ENCODE results near the gene ZNF264. TPM values are rescaled to one million over a fixed set of nuclear protein-coding genes. Genes with fewer than 3 reads are reported as not detected.

Gene ZNF264
- total RNA-seq (10 to 100 TPM; 31.5 to 65.9 (median 44.3) TPM), polyA plus RNA-seq (10 to 100 TPM; 25.6 to 26.9 TPM), total RNA-seq (57.2 reads per million, percentile 74 among the genes with 10 or more reads in this experiment)

GRCh38 chr19:57191141-57192076 is at the start of gene ZNF264:
Gene ZNF264 (plus strand): TSS chr19:57191500. CDS start chr19:57191914, 414 bp downstream.
- peak within 1 kb of the TSS; percentile 95 for H3K4me3 ChIP-seq (ENCODE audit: low read length)
- peak within 1 kb of the TSS; percentile 92 to 97 (median 95) for H3K27ac Mint-ChIP-seq
- POLR2A ChIA-PET, result interaction anchor here (0.5 to 1.4 kb wide), 7 partner anchors 10 to 1250 kb away, joined by 3 to 7 read pairs (median 3); partner anchors contain the start of genes ZNF460 and ZNF805
- intact Hi-C loops (cut with micrococcal nuclease), result loop anchor here (1.0 to 5.0 kb wide), 7 partner anchors 49 to 594 kb away; partner anchors contain the start of genes TRAPPC2B (in 2 of the 2), ZNF460 (in 2 of the 2), ZNF543 (in 2 of the 2) and ZNF547 (in 2 of the 2)
- peaks cover 44 to 66% (median 61%) of the 10 kb centered on the region in 5 donors for H3K36me3 Mint-ChIP-seq
- peaks cover 0 to 14% (median 0%) of the 10 kb centered on the region in 3 experiments for H3K9me3 ChIP-seq (ENCODE audit: control insufficient read depth in 2 of 3, low read length in 3 of 3)
- peak; percentile 98 for ATAC-seq
- no peaks in the 10 kb centered on the region for H3K27me3 ChIP-seq (ENCODE audit: control insufficient read depth in 2 of 2, insufficient read depth in 2 of 2, low read length in 2 of 2)
- CTCF ChIA-PET, result no interaction called here
- DNase-seq, result peak; percentile 79 to 90 (median 86)
- H3K4me1 Mint-ChIP-seq, result peaks cover 20 to 40% (median 35%) of the 10 kb centered on the region in 7 donors
- H3K36me3 ChIP-seq (ENCODE audit: control insufficient read depth in 2 of 3, insufficient read depth in 3 of 3, low read length in 3 of 3), result peaks cover 0 to 45% (median 23%) of the 10 kb centered on the region in 3 experiments
- H3K9me3 Mint-ChIP-seq, result peaks cover 15 to 90% (median 47%) of the 10 kb centered on the region in 11 donors
- peak within 1 kb of the TSS; percentile 85 for H3K27ac ChIP-seq (ENCODE audit: low read depth, low read length)
- H3K4me3 Mint-ChIP-seq, result peak within 1 kb of the TSS; percentile 90 to 97 (median 94)
- H3K27me3 Mint-ChIP-seq, result peaks cover 0 to 11% (median 6%) of the 10 kb centered on the region in 5 donors
- H3K4me1 ChIP-seq (ENCODE audit: control insufficient read depth in 2 of 2, insufficient read depth in 2 of 2, low read length in 2 of 2), result peaks cover 11 to 22% of the 10 kb centered on the region in 2 donors

GRCh38 chr19:57141699-57142098 is 49.6 kb upstream of the ZNF264 start:
- H3K4me1 ChIP-seq (ENCODE audit: control insufficient read depth in 2 of 2, insufficient read depth in 2 of 2, low read length in 2 of 2), result no peaks in the 10 kb centered on the region
- Mint-ChIP-seq H3K36me3 (peaks cover 0 to 21% (median 2%) of the 10 kb centered on the region in 5 donors), H3K27me3 (peaks cover 0 to 6% (median 0%) of the 10 kb centered on the region in 5 donors), H3K4me3 (no peak overlapping the region), H3K9me3 (peaks cover 4 to 78% (median 33%) of the 10 kb centered on the region in 11 donors), H3K27ac (no peak overlapping the region), H3K4me1 (no peaks in the 10 kb centered on the region)
- H3K27me3 ChIP-seq (ENCODE audit: control insufficient read depth in 2 of 2, insufficient read depth in 2 of 2, low read length in 2 of 2), result no peaks in the 10 kb centered on the region
- ChIA-PET POLR2A (no interaction called here), CTCF (no interaction called here)
- ATAC-seq, result no peak
- intact Hi-C loops (cut with micrococcal nuclease), result no loop called here
- H3K27ac ChIP-seq (ENCODE audit: low read depth, low read length), result no peak overlapping the region
- DNase-seq, result no peak
- no peaks in the 10 kb centered on the region for H3K36me3 ChIP-seq (ENCODE audit: control insufficient read depth in 2 of 3, insufficient read depth in 3 of 3, low read length in 3 of 3)
- no peak overlapping the region for H3K4me3 ChIP-seq (ENCODE audit: low read length)
- peaks cover 0 to 12% (median 0%) of the 10 kb centered on the region in 3 experiments for H3K9me3 ChIP-seq (ENCODE audit: control insufficient read depth in 2 of 3, low read length in 3 of 3)

GRCh38 chr19:57152921-57153320 is 38.4 kb upstream of the ZNF264 start:
- Mint-ChIP-seq H3K9me3 (peaks cover 6 to 77% (median 41%) of the 10 kb centered on the region in 11 donors), H3K27ac (no peak overlapping the region), H3K4me3 (no peak overlapping the region), H3K36me3 (peaks cover 0 to 12% (median 0%) of the 10 kb centered on the region in 5 donors), H3K4me1 (no peaks in the 10 kb centered on the region), H3K27me3 (no peaks in the 10 kb centered on the region)
- CTCF ChIA-PET, result no interaction called here
- POLR2A ChIA-PET, result no interaction called here
- no peaks in the 10 kb centered on the region for H3K4me1 ChIP-seq (ENCODE audit: control insufficient read depth in 2 of 2, insufficient read depth in 2 of 2, low read length in 2 of 2)
- DNase-seq (no peak), ATAC-seq (no peak)
- H3K4me3 ChIP-seq (ENCODE audit: low read length), result no peak overlapping the region
- no peaks in the 10 kb centered on the region for H3K27me3 ChIP-seq (ENCODE audit: control insufficient read depth in 2 of 2, insufficient read depth in 2 of 2, low read length in 2 of 2)
- no peaks in the 10 kb centered on the region for H3K36me3 ChIP-seq (ENCODE audit: control insufficient read depth in 2 of 3, insufficient read depth in 3 of 3, low read length in 3 of 3)
- H3K9me3 ChIP-seq (ENCODE audit: control insufficient read depth in 2 of 3, low read length in 3 of 3), result peaks cover 0 to 13% (median 0%) of the 10 kb centered on the region in 3 experiments
- no peak overlapping the region for H3K27ac ChIP-seq (ENCODE audit: low read depth, low read length)
- intact Hi-C loops (cut with micrococcal nuclease), result no loop called here

- peaks cover 3 to 19% (median 12%) of the 10 kb centered on the region in 5 donors for H3K36me3 Mint-ChIP-seq
- no peak overlapping the region for H3K4me3 ChIP-seq (ENCODE audit: low read length)
- ATAC-seq, result no peak
- POLR2A ChIA-PET, result no interaction called here
- H3K4me3 Mint-ChIP-seq, result no peak overlapping the region
- H3K9me3 Mint-ChIP-seq, result peaks cover 5 to 78% (median 37%) of the 10 kb centered on the region in 11 donors
- H3K4me1 Mint-ChIP-seq, result no peaks in the 10 kb centered on the region
- no peaks in the 10 kb centered on the region for H3K4me1 ChIP-seq (ENCODE audit: control insufficient read depth in 2 of 2, insufficient read depth in 2 of 2, low read length in 2 of 2)
- H3K27me3 Mint-ChIP-seq, result peaks cover 0 to 4% (median 4%) of the 10 kb centered on the region in 5 donors
- no peak overlapping the region for H3K27ac Mint-ChIP-seq
- no peaks in the 10 kb centered on the region for H3K36me3 ChIP-seq (ENCODE audit: control insufficient read depth in 2 of 3, insufficient read depth in 3 of 3, low read length in 3 of 3)
- CTCF ChIA-PET, result no interaction called here
- intact Hi-C loops (cut with micrococcal nuclease), result no loop called here
- no peaks in the 10 kb centered on the region for H3K27me3 ChIP-seq (ENCODE audit: control insufficient read depth in 2 of 2, insufficient read depth in 2 of 2, low read length in 2 of 2)
- no peak for DNase-seq
- H3K9me3 ChIP-seq (ENCODE audit: control insufficient read depth in 2 of 3, low read length in 3 of 3), result peaks cover 0 to 7% (median 0%) of the 10 kb centered on the region in 3 experiments
- H3K27ac ChIP-seq (ENCODE audit: low read depth, low read length), result no peak overlapping the region
Measured at GRCh38 chr19:57161985-57162539, 29.2 kb upstream of the ZNF264 start.

DNA sequence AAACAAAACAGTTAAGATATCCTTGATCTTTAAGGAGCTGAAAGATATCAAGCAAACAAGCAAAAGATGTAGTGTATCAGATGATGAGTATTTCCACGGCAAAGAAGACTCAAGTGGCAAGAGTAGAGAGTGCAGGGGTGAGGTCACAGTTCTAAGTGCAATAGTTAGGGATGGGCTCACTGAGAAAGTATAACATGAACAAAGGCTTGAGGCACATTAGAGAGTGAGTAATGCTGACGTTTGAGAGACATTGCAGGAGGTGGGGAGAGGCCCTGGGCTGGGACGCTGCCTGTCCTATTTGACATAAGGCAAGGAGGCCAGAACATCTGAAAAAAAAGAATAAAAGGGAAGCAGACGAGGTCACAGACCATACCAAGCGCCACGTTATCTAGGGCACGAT is 25.5 kb upstream of the ZNF264 start:
- CTCF ChIA-PET, result no interaction called here
- H3K36me3 Mint-ChIP-seq, result peaks cover 2 to 30% (median 7%) of the 10 kb centered on the region in 5 donors

GRCh38 chr19:57167385-57167784 is 23.9 kb upstream of the ZNF264 start, which contains the start of gene DUXA:
Gene DUXA (minus strand): TSS chr19:57167485. CDS start chr19:57167443, 42 bp downstream.
- H3K27me3 ChIP-seq (ENCODE audit: control insufficient read depth in 2 of 2, insufficient read depth in 2 of 2, low read length in 2 of 2), result no peaks in the 10 kb centered on the region
- no peak for ATAC-seq

More for the DNA sequence above, 25.5 kb upstream of the ZNF264 start:
- DNase-seq, result no peak
- no peaks in the 10 kb centered on the region for H3K4me1 Mint-ChIP-seq
- Histone ChIP-seq H3K4me3 (ENCODE audit: low read length) (no peak overlapping the region), H3K27ac (ENCODE audit: low read depth, low read length) (no peak overlapping the region), H3K27me3 (ENCODE audit: control insufficient read depth in 2 of 2, insufficient read depth in 2 of 2, low read length in 2 of 2) (no peaks in the 10 kb centered on the region), H3K9me3 (ENCODE audit: control insufficient read depth in 2 of 3, low read length in 3 of 3) (no peaks in the 10 kb centered on the region), H3K4me1 (ENCODE audit: control insufficient read depth in 2 of 2, insufficient read depth in 2 of 2, low read length in 2 of 2) (no peaks in the 10 kb centered on the region), H3K36me3 (ENCODE audit: control insufficient read depth in 2 of 3, insufficient read depth in 3 of 3, low read length in 3 of 3) (no peaks in the 10 kb centered on the region)
- H3K27me3 Mint-ChIP-seq, result peaks cover 0 to 15% (median 4%) of the 10 kb centered on the region in 5 donors
- no peak overlapping the region for H3K27ac Mint-ChIP-seq
- H3K9me3 Mint-ChIP-seq, result peaks cover 5 to 72% (median 31%) of the 10 kb centered on the region in 11 donors
- H3K4me3 Mint-ChIP-seq, result no peak overlapping the region
- no peak for ATAC-seq
- intact Hi-C loops (cut with micrococcal nuclease), result no loop called here
- POLR2A ChIA-PET, result no interaction called here

More at GRCh38 chr19:57167385-57167784, 23.9 kb upstream of the ZNF264 start, which contains the start of gene DUXA:
- Mint-ChIP-seq H3K27ac (no peak within 1 kb of the TSS), H3K9me3 (peaks cover 9 to 72% (median 34%) of the 10 kb centered on the region in 11 donors), H3K4me3 (no peak within 1 kb of the TSS), H3K27me3 (peaks cover 0 to 21% (median 7%) of the 10 kb centered on the region in 5 donors), H3K4me1 (peaks cover 1 to 9% (median 6%) of the 10 kb centered on the region in 7 donors), H3K36me3 (peaks cover 5 to 36% (median 10%) of the 10 kb centered on the region in 5 donors)
- H3K4me3 ChIP-seq (ENCODE audit: low read length), result no peak within 1 kb of the TSS
- ChIA-PET POLR2A (interaction anchor here (0.7 kb wide), 1 partner anchor 916 kb away, joined by 3 read pairs; no protein-coding TSS in a partner anchor), CTCF (no interaction called here)
- intact Hi-C loops (cut with micrococcal nuclease), result no loop called here
- H3K4me1 ChIP-seq (ENCODE audit: control insufficient read depth in 2 of 2, insufficient read depth in 2 of 2, low read length in 2 of 2), result peaks cover 0 to 3% of the 10 kb centered on the region in 2 donors
- DNase-seq, result no peak
- no peaks in the 10 kb centered on the region for H3K36me3 ChIP-seq (ENCODE audit: control insufficient read depth in 2 of 3, insufficient read depth in 3 of 3, low read length in 3 of 3)
- no peaks in the 10 kb centered on the region for H3K9me3 ChIP-seq (ENCODE audit: control insufficient read depth in 2 of 3, low read length in 3 of 3)
- H3K27ac ChIP-seq (ENCODE audit: low read depth, low read length), result no peak within 1 kb of the TSS

All from naive thymus-derived CD4-positive, alpha-beta T cell (primary cell).